GM19035 (cell line): ENCODE measurements around the gene SYNJ2.

ENCODE experiments used
- ATAC-seq: cut with Tn5 transposase; IDR thresholded peaks from one replicate; pipeline ENCODE4 v1.9.1; 2021; ENCODE audit not compliant: unreplicated experiment

Gene SYNJ2

GRCh38 chr6:158071121-158072082 lies 89.7 kb downstream of the SYNJ2 start:
- no peak for ATAC-seq

- no peak for ATAC-seq
These were observed 90.5 kb downstream of the SYNJ2 start for GRCh38 chr6:158072083-158072721.

DNA sequence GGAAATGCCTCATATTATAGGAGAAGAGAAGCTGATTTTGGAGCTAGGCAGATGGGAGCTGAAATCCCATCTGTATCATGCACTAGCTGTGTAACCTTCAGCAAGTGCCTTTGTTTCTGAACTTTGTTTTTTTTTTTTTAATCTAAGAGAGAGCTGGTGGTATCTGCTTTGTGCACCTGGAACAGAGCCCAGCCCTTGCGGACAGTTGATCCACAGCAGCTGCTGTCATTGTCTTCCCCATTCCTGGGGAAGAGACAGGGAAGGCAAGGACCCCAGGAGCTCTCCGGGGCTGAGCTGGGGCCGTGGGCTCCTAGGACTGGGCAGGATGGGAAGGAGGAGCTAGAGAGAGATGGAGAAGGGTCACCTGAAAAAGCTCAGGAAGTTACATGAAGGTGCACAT lies 92.1 kb downstream of the SYNJ2 start:
- ATAC-seq, result no peak

DNA sequence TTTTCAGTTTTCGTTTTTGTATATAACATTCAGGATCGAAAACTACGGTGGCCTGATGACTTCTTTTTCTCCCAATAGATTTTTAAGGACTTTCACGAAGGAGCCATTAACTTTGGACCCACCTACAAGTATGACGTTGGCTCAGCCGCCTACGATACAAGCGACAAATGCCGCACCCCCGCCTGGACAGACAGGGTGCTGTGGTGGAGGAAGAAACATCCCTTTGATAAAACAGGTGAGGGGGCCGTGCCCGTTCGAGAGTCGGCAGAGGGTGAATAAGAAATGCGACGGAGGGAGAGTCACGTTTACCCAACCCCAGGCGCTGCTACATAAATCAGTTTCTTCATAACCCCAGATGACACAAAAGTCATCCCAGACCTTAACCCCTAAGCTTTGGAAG lies 94.9 kb downstream of the SYNJ2 start:
- ATAC-seq, result no peak

- ATAC-seq, result no peak
These were observed 96.0 kb downstream of the SYNJ2 start for GRCh38 chr6:158077676-158078075.

DNA sequence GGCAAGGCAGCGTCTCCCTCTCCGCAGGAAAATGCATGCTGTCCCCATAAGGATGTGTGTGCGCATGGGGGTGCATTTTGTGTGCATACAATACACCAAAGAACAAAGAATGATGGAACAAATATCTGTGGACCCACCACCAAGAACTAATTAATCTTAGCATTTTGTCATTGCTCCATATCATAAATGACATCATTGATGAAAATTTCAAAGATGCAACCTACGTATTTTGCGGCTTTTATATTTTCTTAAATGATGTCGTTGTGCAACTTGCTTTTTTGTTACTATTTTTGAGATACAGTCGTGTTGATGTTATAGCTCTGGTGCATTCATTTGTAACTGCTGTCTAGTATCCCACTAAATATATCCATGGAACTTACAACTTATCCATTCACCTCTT lies 96.7 kb downstream of the SYNJ2 start:
- ATAC-seq, result no peak

DNA sequence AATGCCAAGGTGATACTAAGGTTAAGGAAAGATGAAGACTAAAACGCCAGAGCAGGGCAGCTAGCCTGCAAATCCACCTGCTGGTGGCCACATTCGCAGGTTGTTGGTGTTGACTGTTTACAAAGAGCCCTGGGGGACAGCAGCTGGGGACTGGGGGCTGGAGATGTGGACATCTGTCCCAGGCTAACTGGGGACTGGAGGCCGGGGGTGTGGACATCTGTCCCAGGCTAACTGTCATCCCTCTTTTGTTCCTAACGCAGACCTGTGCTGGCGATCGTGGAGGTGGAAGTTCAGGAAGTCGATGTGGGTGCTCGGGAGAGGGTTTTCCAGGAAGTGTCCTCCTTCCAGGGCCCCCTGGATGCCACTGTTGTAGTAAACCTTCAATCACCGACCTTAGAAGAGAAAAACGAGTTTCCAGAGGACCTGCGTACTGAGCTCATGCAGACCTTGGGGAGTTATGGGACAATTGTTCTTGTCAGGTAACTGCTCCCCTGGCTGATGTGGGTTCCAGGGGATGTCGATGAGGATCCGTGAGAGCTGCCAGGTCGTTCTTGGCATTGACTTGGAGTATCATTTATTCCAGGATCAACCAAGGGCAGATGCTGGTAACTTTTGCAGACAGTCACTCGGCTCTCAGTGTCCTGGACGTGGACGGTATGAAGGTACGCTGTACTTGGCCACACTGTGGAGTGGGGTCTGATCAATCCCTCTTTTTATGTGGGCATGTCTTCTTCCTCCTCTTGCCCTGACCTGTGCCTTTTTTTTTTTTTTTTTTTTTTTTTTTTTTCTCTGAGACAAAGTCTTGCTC lies 99.4 kb downstream of the SYNJ2 start:
- ATAC-seq, result no peak

GRCh38 chr6:158081657-158081935 lies 99.9 kb downstream of the SYNJ2 start:
- ATAC-seq, result no peak

- ATAC-seq, result no peak
These were observed 102.0 kb downstream of the SYNJ2 start for GRCh38 chr6:158083455-158084325.

GRCh38 chr6:158085261-158086053 lies 103.8 kb downstream of the SYNJ2 start:
- no peak for ATAC-seq

DNA sequence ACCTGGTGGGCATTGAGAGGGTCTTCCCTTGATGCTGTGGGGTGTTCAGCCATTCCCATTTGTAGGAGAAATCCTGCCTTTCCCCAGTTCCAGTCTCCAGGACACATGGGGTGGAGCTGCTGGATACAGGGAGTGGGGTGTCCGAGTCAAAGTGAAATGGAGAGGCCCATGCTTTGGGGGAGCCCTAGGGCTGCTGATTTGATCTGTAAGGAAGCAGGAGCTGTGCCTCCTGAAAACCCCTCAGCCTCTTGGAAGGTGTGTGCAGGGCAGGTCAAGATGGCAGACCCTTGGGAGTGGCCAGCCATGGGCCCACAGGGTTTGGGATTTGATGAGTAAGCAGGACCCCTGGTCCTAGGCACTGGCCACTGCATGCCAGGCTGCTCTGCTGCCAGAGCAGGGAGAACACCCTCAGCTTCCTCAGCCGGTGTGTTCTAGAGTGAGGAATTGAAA lies 104.4 kb downstream of the SYNJ2 start:
- ATAC-seq, result no peak

DNA sequence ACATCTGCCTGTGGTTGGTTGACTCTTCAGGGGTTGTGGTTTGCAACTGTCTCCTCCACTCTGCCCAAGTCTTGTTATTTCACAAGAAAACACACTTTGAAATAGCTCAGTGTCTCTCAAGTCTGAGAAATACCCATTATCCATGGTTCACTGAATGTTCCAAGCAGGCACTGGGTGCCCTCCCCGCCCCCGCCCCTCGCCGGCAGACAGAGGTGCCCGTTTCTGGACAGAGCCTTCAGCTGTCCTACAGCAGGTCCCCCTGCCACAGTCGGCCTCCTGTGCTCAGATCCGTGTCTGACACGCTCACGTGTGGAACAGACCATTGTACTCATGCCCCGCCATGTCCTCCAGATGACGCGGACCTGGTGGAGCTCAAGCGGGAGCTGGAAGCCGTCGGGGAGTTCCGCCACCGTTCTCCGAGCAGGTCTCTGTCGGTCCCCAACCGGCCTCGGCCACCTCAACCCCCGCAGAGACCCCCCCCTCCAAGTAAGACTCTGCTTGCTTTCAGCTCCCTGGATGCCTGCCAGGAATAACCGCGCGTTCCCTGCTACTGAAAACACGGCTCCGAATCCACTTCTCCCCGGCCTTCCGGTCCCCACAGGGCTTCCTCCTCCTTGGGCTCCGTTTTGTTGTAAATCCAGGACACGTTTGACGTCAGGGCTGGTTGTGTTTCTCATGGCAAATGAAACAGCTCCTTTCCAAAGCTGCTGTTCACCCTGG lies 105.0 kb downstream of the SYNJ2 start:
- no peak for ATAC-seq

- ATAC-seq, result no peak
These were observed 105.7 kb downstream of the SYNJ2 start for GRCh38 chr6:158087224-158087867.

DNA sequence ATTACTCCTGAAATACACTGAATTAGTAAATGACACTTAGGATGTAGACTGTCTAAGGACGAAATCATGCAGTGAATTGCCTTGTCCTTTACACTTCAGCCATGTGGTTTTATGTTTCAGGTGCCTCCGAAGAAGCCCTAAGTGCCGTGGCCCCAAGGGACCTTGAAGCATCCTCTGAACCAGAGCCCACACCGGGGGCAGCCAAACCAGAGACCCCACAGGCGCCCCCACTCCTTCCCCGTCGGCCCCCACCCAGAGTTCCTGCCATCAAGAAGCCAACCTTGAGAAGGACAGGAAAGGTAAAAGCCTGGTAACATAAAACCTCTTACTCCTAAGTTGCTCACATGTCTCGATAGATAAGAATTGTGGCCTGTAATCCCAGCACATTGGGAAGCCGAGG lies 111.1 kb downstream of the SYNJ2 start:
- no peak for ATAC-seq

GRCh38 chr6:158095031-158095430 lies 113.4 kb downstream of the SYNJ2 start:
- ATAC-seq, result no peak

DNA sequence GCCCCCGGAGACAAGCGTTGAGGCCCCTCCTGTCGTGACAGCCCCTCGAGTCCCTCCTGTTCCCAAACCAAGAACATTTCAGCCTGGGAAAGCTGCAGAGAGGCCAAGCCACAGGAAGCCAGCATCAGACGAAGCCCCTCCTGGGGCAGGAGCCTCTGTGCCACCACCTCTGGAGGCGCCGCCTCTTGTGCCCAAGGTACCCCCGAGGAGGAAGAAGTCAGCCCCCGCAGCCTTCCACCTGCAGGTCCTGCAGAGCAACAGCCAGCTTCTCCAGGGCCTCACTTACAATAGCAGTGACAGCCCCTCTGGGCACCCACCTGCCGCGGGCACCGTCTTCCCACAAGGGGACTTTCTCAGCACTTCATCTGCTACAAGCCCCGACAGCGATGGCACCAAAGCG lies 114.0 kb downstream of the SYNJ2 start:
- ATAC-seq, result no peak

DNA sequence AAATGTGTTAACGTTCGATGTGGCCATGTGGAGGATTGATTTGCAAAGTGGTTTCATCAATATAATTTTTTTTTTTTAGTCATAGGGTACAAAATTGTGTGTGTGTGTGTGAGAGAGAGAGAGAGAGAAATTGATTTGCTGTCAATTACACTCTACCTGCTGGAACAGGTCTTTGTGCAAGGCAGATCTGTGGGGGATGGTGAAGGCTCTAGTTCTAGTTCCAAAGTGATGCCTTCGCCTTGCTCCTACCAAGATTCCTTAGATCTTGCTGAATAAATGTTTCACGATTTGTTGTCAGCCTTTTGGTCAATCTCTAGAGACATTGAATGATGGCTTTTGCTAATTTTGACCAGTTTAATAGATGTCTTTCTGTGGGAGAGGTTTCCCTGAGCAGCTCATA lies 121.6 kb downstream of the SYNJ2 start:
- no peak for ATAC-seq

- ATAC-seq, result no peak
These were observed 123.0 kb downstream of the SYNJ2 start for GRCh38 chr6:158104696-158105095.

GRCh38 chr6:158109748-158110147 lies 128.1 kb downstream of the SYNJ2 start:
- ATAC-seq, result no peak
